NCI-H187 (cell line): ENCODE results near the gene FAM118B.
"Not testable (repeated sequence)": the region's sequence is repeated elsewhere in the genome, so short reads cannot be mapped to it uniquely, and the experiment has no call there.

Source experiments
- DNase-seq, 2 experiments: peaks; one replicate each; lab custom pipeline; 2025; lab: John Stamatoyannopoulos, UW

FAM118B gene

GRCh38 chr11:126217491-126217890, 5.9 kb downstream of the FAM118B start:
- no peak for DNase-seq

- no peak for DNase-seq
Observed at GRCh38 chr11:126219547-126219946, 8.0 kb downstream of the FAM118B start.

GRCh38 chr11:126224647-126225294, 13.2 kb downstream of the FAM118B start:
- DNase-seq: no peak

GRCh38 chr11:126225295-126225665, 13.7 kb downstream of the FAM118B start:
- DNase-seq: no peak

GRCh38 chr11:126226334-126227084, 14.9 kb downstream of the FAM118B start:
- DNase-seq: no peak

- DNase-seq: no peak
Observed at GRCh38 chr11:126229858-126230540, 18.4 kb downstream of the FAM118B start.

- DNase-seq: no peak
Observed at GRCh38 chr11:126231725-126232459, 20.3 kb downstream of the FAM118B start.

GRCh38 chr11:126232683-126233082, 21.1 kb downstream of the FAM118B start:
- DNase-seq: no peak

- no peak for DNase-seq
Observed at GRCh38 chr11:126233391-126233790, 21.8 kb downstream of the FAM118B start.

- DNase-seq: no peak
Observed at GRCh38 chr11:126246636-126247035, 35.1 kb downstream of the FAM118B start.

GRCh38 chr11:126253265-126253664, 41.7 kb downstream of the FAM118B start:
- no peak for DNase-seq

GRCh38 chr11:126254819-126255218, 43.2 kb downstream of the FAM118B start:
- no peak for DNase-seq

GRCh38 chr11:126255507-126255906, 43.9 kb downstream of the FAM118B start:
- DNase-seq: not testable (repeated sequence)

- no peak for DNase-seq
Observed at GRCh38 chr11:126256216-126256615, 44.6 kb downstream of the FAM118B start.

GRCh38 chr11:126257144-126257543, 45.6 kb downstream of the FAM118B start:
- no peak for DNase-seq

GRCh38 chr11:126257764-126258163, 46.2 kb downstream of the FAM118B start:
- DNase-seq: no peak

- no peak for DNase-seq
Observed at GRCh38 chr11:126262216-126262615, 50.6 kb downstream of the FAM118B start.

- no peak for DNase-seq
Observed at GRCh38 chr11:126263489-126263888, 51.9 kb downstream of the FAM118B start.

GRCh38 chr11:126265811-126266210, 54.2 kb downstream of the FAM118B start:
- no peak for DNase-seq

- DNase-seq: no peak
Observed at GRCh38 chr11:126267650-126268049, 56.1 kb downstream of the FAM118B start.

- no peak for DNase-seq
Observed at GRCh38 chr11:126268361-126268707, 56.8 kb downstream of the FAM118B start.
